Erythroblast (primary cell): ENCODE measurements around the gene METTL22.

Source experiments
- DNase-seq, 2 experiments: peaks; one replicate each; lab custom pipeline; 2025; lab: John Stamatoyannopoulos, UW
- GATA1 ChIP-seq: IDR thresholded peaks from 2 replicates; pipeline ENCODE4 v1.6.1; 2011; ENCODE audit warnings: low read depth, mild to moderate bottlenecking, control low read depth, low read length, moderate library complexity
- POLR2A ChIP-seq: IDR thresholded peaks from 2 replicates; pipeline ENCODE4 v1.6.1; 2011; ENCODE audit warnings: mild to moderate bottlenecking, low read length

METTL22 gene

GRCh38 chr16:8631818-8632465, 10.4 kb downstream of the METTL22 start:
- peak; percentile 62 to 82 for DNase-seq

GRCh38 chr16:8632675-8633182, 11.2 kb downstream of the METTL22 start:
- peak in 1 of 2 experiments; percentile 7 for DNase-seq
- TF ChIP-seq GATA1, result no peak
- no peak for TF ChIP-seq POLR2A

More at GRCh38 chr16:8631818-8632465, 10.4 kb downstream of the METTL22 start:
- TF ChIP-seq GATA1, result no peak
- TF ChIP-seq POLR2A, result no peak

GRCh38 chr16:8634991-8635736, 13.7 kb downstream of the METTL22 start:
- DNase-seq, result peak; percentile 49 to 53

GRCh38 chr16:8639694-8640093, 18.2 kb downstream of the METTL22 start:
- no peak for TF ChIP-seq POLR2A
- no peak for TF ChIP-seq GATA1
- no peak for DNase-seq

More at GRCh38 chr16:8634991-8635736, 13.7 kb downstream of the METTL22 start:
- TF ChIP-seq GATA1, result no peak
- no peak for TF ChIP-seq POLR2A

GRCh38 chr16:8641671-8642070, 20.2 kb downstream of the METTL22 start:
- TF ChIP-seq GATA1, result no peak
- no peak for TF ChIP-seq POLR2A
- peak; percentile 86 to 89 for DNase-seq

GRCh38 chr16:8642146-8642545, 20.6 kb downstream of the METTL22 start:
- no peak for TF ChIP-seq POLR2A
- no peak for TF ChIP-seq GATA1
- DNase-seq, result peak; percentile 29 to 51

GRCh38 chr16:8644211-8645140, 23.0 kb downstream of the METTL22 start:
- peak in 1 of 2 experiments; percentile 13 for DNase-seq
- TF ChIP-seq POLR2A (no peak), GATA1 (no peak)

- DNase-seq, result no peak
- TF ChIP-seq POLR2A, result no peak
- TF ChIP-seq GATA1, result no peak
Measured at GRCh38 chr16:8645141-8645521, 23.6 kb downstream of the METTL22 start.

GRCh38 chr16:8645831-8646230, 24.3 kb downstream of the METTL22 start:
- TF ChIP-seq POLR2A (no peak), GATA1 (no peak)
- DNase-seq, result peak in 1 of 2 experiments; percentile 25

GRCh38 chr16:8646326-8647053, 25.0 kb downstream of the METTL22 start:
- TF ChIP-seq GATA1 (no peak), POLR2A (peak; percentile 36)
- peak; percentile 82 to 88 for DNase-seq

- TF ChIP-seq GATA1 (no peak), POLR2A (no peak)
- DNase-seq, result no peak
Measured at GRCh38 chr16:8647721-8648318, 26.3 kb downstream of the METTL22 start.

- DNase-seq, result no peak
- TF ChIP-seq POLR2A, result no peak
- TF ChIP-seq GATA1, result no peak
Measured at GRCh38 chr16:8648877-8649276, 27.4 kb downstream of the METTL22 start.
